ENCODE measurements around the gene GFER.

The GFER gene

GRCh38 chr16:1964506-1965395 lies 19.2 kb upstream of the GFER start, which contains the start of gene RPS2:
Gene RPS2, minus strand, starts transcription at chr16:1964826. Its CDS starts 201 bp downstream, at chr16:1964625.
- in situ Hi-C loops (cut with HindIII; ENCODE audit: low sequenced_read_pairs): no loop called here
- H3K4me3 ChIP-seq (ENCODE audit: low read depth, low read length): peak within 1 kb of the TSS; percentile 98
- DNase-seq (ENCODE audit: low read depth): peak; percentile 97
- TF ChIP-seq CTCF (IDR thresholded peaks at IDR 0.05; ENCODE audit: low read depth, low read length, missing control alignments): no peak

- no peak for TF ChIP-seq CTCF (IDR thresholded peaks at IDR 0.05; ENCODE audit: low read depth, low read length, missing control alignments)
- no peak for DNase-seq (ENCODE audit: low read depth)
- H3K4me3 ChIP-seq (ENCODE audit: low read depth, low read length): peak overlapping the region; percentile 98
- in situ Hi-C loops (cut with HindIII; ENCODE audit: low sequenced_read_pairs): no loop called here
Observed at GRCh38 chr16:1965396-1966001, 18.5 kb upstream of the GFER start.

GRCh38 chr16:1966460-1966859 lies 17.5 kb upstream of the GFER start, which contains the start of gene RNF151:
Gene RNF151, plus strand, starts transcription at chr16:1966856. Its CDS starts 26 bp downstream, at chr16:1966882.
- H3K4me3 ChIP-seq (ENCODE audit: low read depth, low read length): peak within 1 kb of the TSS; percentile 98
- no peak for DNase-seq (ENCODE audit: low read depth)
- no peak for TF ChIP-seq CTCF (IDR thresholded peaks at IDR 0.05; ENCODE audit: low read depth, low read length, missing control alignments)
- in situ Hi-C loops (cut with HindIII; ENCODE audit: low sequenced_read_pairs): no loop called here

- no peak for TF ChIP-seq CTCF (IDR thresholded peaks at IDR 0.05; ENCODE audit: low read depth, low read length, missing control alignments)
- in situ Hi-C loops (cut with HindIII; ENCODE audit: low sequenced_read_pairs): no loop called here
- H3K4me3 ChIP-seq (ENCODE audit: low read depth, low read length): no peak overlapping the region
- no peak for DNase-seq (ENCODE audit: low read depth)
Observed at GRCh38 chr16:1968146-1968953, 15.6 kb upstream of the GFER start.

- TF ChIP-seq CTCF (IDR thresholded peaks at IDR 0.05; ENCODE audit: low read depth, low read length, missing control alignments): no peak
- in situ Hi-C loops (cut with HindIII; ENCODE audit: low sequenced_read_pairs): no loop called here
- peak; percentile 81 for DNase-seq (ENCODE audit: low read depth)
- peak within 1 kb of the TSS; percentile 93 for H3K4me3 ChIP-seq (ENCODE audit: low read depth, low read length)
Observed at GRCh38 chr16:1971796-1972489, 12.1 kb upstream of the GFER start, which contains the start of gene TBL3. Gene TBL3, plus strand, starts transcription at chr16:1972053. Its CDS starts 112 bp downstream, at chr16:1972165.
